Left forelimb (tissue), 1 donor: ENCODE measurements around the gene ZNF516.

Experiments used
- DNase-seq: peaks from one replicate; pipeline ENCODE4 v3.0.0-alpha.2; 2018; ENCODE audit warnings: low spot score

ZNF516 gene

GRCh38 chr18:76455003-76455676, 39.9 kb downstream of the ZNF516 start:
- no peak for DNase-seq

GRCh38 chr18:76454418-76454817, 40.6 kb downstream of the ZNF516 start:
- no peak for DNase-seq

- no peak for DNase-seq
Observed at GRCh38 chr18:76453932-76454331, 41.1 kb downstream of the ZNF516 start.

GRCh38 chr18:76453057-76453561, 41.9 kb downstream of the ZNF516 start:
- DNase-seq, result no peak

- peak; percentile 30 for DNase-seq
Observed at GRCh38 chr18:76452357-76452756, 42.7 kb downstream of the ZNF516 start.

GRCh38 chr18:76451396-76452331, 43.4 kb downstream of the ZNF516 start:
- DNase-seq, result peak; percentile 40

- DNase-seq, result peak; percentile 79
Observed at GRCh38 chr18:76450452-76451395, 44.3 kb downstream of the ZNF516 start.

GRCh38 chr18:76449111-76449453, 46.0 kb downstream of the ZNF516 start:
- DNase-seq, result peak; percentile 31

GRCh38 chr18:76448256-76449110, 46.6 kb downstream of the ZNF516 start:
- DNase-seq, result peak; percentile 58

- DNase-seq, result peak; percentile 60
Observed at GRCh38 chr18:76447258-76447890, 47.7 kb downstream of the ZNF516 start.

- no peak for DNase-seq
Observed at GRCh38 chr18:76446321-76447257, 48.5 kb downstream of the ZNF516 start.

- DNase-seq, result peak; percentile 62
Observed at GRCh38 chr18:76445741-76446232, 49.3 kb downstream of the ZNF516 start.

- DNase-seq, result no peak
Observed at GRCh38 chr18:76445275-76445674, 49.8 kb downstream of the ZNF516 start.

GRCh38 chr18:76444446-76445105, 50.5 kb downstream of the ZNF516 start:
- DNase-seq, result peak; percentile 18

GRCh38 chr18:76443519-76444445, 51.3 kb downstream of the ZNF516 start:
- DNase-seq, result peak; percentile 50

- DNase-seq, result no peak
Observed at GRCh38 chr18:76442413-76443171, 52.5 kb downstream of the ZNF516 start.
